Bronchial smooth muscle cell (primary cell): Measurements from ENCODE around the gene TMOD2. TPM values are rescaled to one million over a fixed set of nuclear protein-coding genes. Genes with fewer than 3 reads are reported as not detected.

ENCODE experiments used
- total RNA-seq: library from RNA; depleted of rRNA; stranded (reverse); fragments of >200 nt; gene quantifications from 2 replicates; pipeline ENCODE4 v1.2.1, GENCODE V29; 2014

The TMOD2 gene
- 5.1 and 5.2 TPM in 2 replicates for total RNA-seq

DNA sequence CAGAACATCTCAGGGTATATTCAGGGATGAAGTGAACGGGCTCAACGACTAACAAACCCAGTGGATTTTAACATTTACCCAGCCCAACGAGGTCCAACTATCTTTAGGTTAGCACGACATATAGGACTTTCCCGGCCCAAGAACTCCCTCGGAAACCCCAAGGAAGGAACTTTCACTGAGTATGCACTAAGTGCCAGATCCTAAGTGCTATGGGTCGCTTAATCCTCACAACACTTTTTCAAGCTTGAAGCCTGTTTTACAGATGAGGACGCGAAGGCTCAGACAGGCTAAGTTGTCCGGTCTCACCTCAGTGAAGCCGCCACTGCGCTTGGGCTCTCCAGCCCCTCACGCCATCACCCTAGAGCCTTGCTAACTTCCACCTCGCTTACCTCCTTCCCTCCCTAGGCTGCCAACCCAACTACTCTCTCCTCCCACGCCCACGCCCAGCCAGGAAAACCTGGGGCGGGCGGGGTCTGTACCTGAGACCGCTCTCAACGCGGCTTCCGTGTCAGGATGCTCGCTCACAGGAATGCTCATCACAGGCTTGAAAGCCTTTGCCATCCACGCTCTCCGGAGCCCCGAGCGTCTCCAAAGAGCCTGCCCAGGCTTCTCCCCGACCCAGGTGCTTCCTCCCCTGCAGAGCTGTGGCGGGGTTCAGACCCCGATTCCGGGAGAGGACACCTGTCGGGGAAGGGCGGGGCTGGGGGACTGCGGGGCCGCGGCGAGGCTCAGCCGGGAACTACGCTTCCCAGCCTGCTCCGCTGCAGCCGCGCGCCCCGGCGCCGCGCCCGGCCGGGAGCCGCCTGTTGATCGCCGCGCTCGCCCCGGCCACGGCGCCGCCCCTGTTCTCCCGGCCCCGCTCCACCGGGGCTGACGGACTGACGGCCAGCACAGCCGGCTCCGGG is at the start of gene TMOD2:
Gene TMOD2 (plus strand): TSS at position 806 of the 905 bp plus-strand sequence. CDS start 14,845 bp downstream, outside the sequence.

DNA sequence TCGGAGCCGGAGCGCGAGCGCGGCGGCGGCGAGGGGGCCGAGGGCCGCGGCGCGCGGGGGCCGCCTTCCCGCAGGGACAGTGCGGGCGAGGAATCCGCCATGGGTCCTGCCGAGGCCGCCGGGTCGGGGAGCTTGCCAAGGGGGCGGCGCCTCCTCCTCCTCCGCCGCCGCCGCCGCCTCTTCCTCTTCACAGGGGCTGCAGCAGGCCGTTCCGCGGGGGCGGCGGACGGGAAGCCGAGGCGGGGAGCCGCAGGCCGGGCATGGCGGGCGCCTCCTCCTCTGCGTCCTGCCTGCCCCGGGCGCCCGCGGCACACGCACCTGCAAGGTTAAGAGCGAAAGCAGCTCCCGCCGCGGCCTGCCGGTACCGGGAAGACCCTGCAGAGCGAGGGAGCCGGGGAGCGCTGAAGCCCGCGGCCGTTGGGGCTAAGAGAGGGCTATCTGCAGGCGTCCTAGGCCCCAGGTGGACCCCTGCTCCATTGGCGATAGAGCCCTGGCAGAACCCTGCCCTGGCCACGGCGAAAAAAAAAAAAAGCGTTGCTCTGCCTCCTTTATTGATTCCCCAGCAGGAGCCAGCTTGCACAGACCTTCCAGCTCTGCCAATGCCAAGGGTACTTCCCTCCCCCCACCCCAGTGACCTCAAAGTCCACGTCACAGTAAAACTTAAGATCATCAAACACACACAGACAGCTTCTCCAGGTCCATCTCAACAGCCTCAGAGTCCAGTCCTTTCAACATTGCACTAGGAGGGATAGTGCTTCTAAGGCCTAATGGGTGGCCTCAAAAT is 13.7 kb upstream of the TMOD2 start, which contains the start of gene LYSMD2:
Gene LYSMD2 (minus strand): TSS at position 134 of the 784 bp plus-strand sequence. CDS start 33 bp downstream, at position 101.

DNA sequence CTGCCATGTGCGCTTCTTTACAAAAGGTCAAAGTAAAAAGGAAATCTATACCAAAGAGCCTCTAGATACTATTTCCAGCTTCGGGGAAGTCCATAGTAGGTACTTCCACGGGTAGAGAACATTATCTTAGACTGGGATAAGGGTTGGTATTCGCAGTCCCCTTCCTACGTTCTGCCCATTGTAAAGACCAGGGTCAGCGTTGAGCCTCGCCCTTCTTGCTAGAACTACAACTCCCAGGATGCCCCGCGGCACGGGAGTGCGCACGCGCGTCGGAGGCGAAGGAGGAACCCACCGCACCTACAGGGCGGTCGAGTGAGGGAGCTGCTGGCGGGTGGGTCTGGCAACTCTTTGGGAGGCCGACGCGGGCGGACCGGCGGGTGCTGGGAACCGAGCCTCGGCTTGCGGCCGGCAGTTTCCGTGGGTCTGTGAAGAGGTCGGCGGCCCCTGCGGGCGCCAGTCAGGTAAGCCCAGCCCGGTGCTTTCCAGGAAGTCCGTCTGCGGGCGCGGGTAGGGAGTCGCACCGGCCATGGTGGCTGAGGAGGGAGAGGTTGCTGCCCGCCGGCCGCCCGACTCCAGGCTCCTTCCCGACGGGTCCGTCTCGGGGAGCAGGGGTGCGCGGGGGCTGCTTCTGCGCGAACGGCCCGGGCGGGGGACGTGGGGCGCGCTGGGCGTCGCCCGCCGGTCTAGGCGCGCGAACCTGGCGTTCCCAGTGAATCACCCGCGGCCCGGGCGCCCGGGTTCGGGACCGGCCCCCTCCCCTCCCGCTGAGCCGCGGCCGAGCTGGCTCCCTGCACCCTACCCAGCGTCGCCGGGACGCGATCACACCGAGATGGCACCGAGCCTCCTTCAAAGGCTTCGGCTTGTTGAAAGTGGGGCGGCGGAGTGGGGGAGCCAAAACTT is 78.2 kb downstream of the TMOD2 start, which contains the start of gene TMOD3:
Gene TMOD3 (plus strand): TSS at position 278 of the 900 bp plus-strand sequence. CDS start 33,232 bp downstream, outside the sequence.

Other genes with a start within 250 kb of the TMOD2 start
- 14.4 and 20.6 TPM in 2 replicates for gene DMXL2, start 128.8 kb upstream of the TMOD2 start, total RNA-seq
- not detected in 2 replicates for gene SCG3, start 70.1 kb upstream of the TMOD2 start, total RNA-seq
- 1.3 and 2.5 TPM in 2 replicates for gene LYSMD2, start 13.9 kb upstream of the TMOD2 start, total RNA-seq
- gene TMOD3, start 78.1 kb downstream of the TMOD2 start, total RNA-seq: 26.9 and 37.0 TPM in 2 replicates
- 25.5 and 35.8 TPM in 2 replicates for gene LEO1, start 220.2 kb downstream of the TMOD2 start, total RNA-seq